Cardiac muscle cell (in vitro differentiated cells and primary cell): ENCODE data around the gene ZMYM4. TPM values are rescaled to one million over a fixed set of nuclear protein-coding genes. Genes with fewer than 3 reads are reported as not detected.

Experiments
- DNase-seq, 2 donors: peaks; one replicate each; pipeline versions ENCODE4 v3.0.0 to v3.0.0-alpha.2; 2010 to 2017; ENCODE audit warnings: low read depth in 1 of 2, low spot score in 1 of 2
- H3K27ac ChIP-seq: fragments of 200-600 bp; sonication (generic); 2 replicates; pipeline ENCODE4 v1.5.1; 2016
- H3K27me3 ChIP-seq: fragments of 200-600 bp; sonication (generic); 2 replicates; pipeline ENCODE4 v1.6.0; 2016; ENCODE audit warnings: control low read depth
- H3K36me3 ChIP-seq: fragments of 200-600 bp; sonication (generic); 2 replicates; pipeline ENCODE4 v1.5.1; 2016; ENCODE audit warnings: control low read depth
- H3K4me1 ChIP-seq: fragments of 200-600 bp; sonication (generic); 2 replicates; pipeline ENCODE4 v1.8.1; 2017; ENCODE audit warnings: low read depth, mild to moderate bottlenecking, mixed run types
- H3K4me3 ChIP-seq: fragments of 200-600 bp; sonication (generic); 2 replicates; pipeline ENCODE4 v1.5.1; 2016; ENCODE audit warnings: mild to moderate bottlenecking
- H3K9me3 ChIP-seq: fragments of 200-600 bp; sonication (generic); 2 replicates; pipeline ENCODE4 v1.5.1; 2017; ENCODE audit warnings: low read depth, mild to moderate bottlenecking, control low read depth
- polyA plus RNA-seq: library from polyadenylated mRNA; unstranded; fragments of >200 nt; fragmentation: Nextera tagmentation; extraction: Ambion mirVana; gene quantifications from 2 replicates; pipeline ENCODE4 v1.2.1, GENCODE V29; 2016
- total RNA-seq: library from RNA; depleted of rRNA; stranded (reverse); fragments of >200 nt; gene quantifications from 2 replicates; pipeline ENCODE4 v1.2.3, GENCODE V29; 2016
- TF ChIP-seq, protein P1 (sequence below): IDR thresholded peaks from 2 replicates; pipeline ENCODE4 v1.5.1; 2012; ENCODE audit warnings: low read depth, mild to moderate bottlenecking, low read length

Gene ZMYM4
- total and polyA plus RNA-seq, 2 experiments from 2014 or later = 27.9 to 34.8 TPM

DNA sequence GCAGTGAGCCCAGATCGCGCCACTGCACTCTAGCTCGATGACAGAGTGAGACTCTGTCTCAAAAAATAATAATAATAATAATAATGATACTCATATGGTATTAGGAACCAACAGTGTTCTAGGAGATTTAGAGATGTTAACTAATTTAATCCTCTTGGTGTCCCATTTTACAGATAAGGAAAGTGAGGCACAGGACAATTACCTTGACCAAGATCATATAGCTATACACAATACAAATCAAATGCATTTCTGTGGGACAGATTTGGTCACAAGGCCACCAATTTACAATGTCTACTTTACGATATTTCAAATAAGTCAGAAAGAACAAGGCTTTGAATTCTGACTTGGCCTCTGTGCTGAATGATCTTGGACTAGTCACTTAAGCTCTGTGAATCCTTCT lies 2.2 kb upstream of the ZMYM4 start:
- Histone ChIP-seq H3K27me3 (no peaks in the 10 kb centered on the region), H3K4me3 (no peak overlapping the region), H3K27ac (no peak overlapping the region), H3K9me3 (no peaks in the 10 kb centered on the region), H3K36me3 (no peaks in the 10 kb centered on the region), H3K4me1 (no peaks in the 10 kb centered on the region)
- DNase-seq = no peak
- TF ChIP-seq, protein P1, sequence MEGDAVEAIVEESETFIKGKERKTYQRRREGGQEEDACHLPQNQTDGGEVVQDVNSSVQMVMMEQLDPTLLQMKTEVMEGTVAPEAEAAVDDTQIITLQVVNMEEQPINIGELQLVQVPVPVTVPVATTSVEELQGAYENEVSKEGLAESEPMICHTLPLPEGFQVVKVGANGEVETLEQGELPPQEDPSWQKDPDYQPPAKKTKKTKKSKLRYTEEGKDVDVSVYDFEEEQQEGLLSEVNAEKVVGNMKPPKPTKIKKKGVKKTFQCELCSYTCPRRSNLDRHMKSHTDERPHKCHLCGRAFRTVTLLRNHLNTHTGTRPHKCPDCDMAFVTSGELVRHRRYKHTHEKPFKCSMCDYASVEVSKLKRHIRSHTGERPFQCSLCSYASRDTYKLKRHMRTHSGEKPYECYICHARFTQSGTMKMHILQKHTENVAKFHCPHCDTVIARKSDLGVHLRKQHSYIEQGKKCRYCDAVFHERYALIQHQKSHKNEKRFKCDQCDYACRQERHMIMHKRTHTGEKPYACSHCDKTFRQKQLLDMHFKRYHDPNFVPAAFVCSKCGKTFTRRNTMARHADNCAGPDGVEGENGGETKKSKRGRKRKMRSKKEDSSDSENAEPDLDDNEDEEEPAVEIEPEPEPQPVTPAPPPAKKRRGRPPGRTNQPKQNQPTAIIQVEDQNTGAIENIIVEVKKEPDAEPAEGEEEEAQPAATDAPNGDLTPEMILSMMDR = no peak

DNA sequence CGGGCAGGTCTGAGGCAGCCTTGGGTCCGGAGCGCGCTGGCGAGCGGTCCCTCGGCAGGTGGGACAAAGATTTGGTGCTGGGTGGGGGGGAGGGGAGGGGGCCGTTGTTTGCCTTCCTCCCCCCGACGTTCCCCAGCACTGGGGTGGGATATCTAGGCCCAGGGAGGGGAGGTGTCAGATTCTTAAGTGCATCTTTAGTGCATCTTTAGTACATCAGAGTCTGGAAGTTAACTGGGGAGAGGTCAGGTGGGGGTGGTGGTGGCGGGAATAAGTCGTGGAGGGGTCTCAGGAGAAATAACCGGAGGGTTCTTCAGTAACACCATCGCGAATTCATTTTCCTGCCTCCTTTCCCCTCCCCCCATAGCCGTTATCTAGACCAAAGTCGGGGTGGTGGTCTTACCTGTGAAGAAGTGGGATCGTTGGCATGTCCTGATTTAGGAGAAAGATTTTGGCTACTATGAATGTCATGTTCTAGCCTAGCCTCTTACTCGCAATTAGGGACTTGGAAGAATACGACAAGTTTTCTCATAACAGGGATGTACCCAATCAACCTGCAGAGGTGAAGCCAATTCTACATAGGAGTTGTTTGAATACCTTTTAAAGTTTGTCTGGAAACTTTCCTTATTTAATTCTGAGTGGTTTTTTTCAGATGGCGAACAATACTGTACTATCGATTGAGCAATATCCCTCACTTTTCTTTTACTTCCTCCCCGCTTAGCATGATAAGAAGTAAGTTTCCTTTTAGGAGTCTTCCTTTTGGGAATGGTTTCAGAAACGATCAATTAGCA lies 886 bp downstream of the ZMYM4 start:
- Histone ChIP-seq H3K27ac (peak overlapping the region; percentile 99), H3K4me1 (no peaks in the 10 kb centered on the region), H3K4me3 (peak overlapping the region; percentile 90), H3K27me3 (no peaks in the 10 kb centered on the region), H3K9me3 (no peaks in the 10 kb centered on the region), H3K36me3 (no peaks in the 10 kb centered on the region)
- TF ChIP-seq, protein P1 = no peak
- peak; percentile 3 to 29 for DNase-seq

DNA sequence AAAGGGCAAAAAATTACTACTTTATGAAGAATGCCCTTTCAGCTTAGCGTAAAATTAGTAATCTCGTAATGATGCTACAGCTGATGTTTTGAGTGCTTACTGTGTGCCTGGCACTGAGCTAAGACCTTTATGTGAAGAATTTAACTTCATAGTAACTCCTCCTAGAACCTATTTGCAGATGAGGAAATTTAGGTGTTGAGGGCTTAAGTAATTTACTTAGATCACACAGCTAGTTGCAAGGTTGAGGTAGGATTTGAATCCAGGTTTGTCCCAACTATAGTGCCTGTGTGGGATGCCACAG lies 1.4 kb downstream of the ZMYM4 start:
- TF ChIP-seq, protein P1 = no peak
- H3K27ac ChIP-seq = peak overlapping the region; percentile 99
- no peaks in the 10 kb centered on the region for H3K9me3 ChIP-seq
- peak overlapping the region; percentile 90 for H3K4me3 ChIP-seq
- no peaks in the 10 kb centered on the region for H3K4me1 ChIP-seq
- no peaks in the 10 kb centered on the region for H3K27me3 ChIP-seq
- no peak for DNase-seq
- H3K36me3 ChIP-seq = no peaks in the 10 kb centered on the region

DNA sequence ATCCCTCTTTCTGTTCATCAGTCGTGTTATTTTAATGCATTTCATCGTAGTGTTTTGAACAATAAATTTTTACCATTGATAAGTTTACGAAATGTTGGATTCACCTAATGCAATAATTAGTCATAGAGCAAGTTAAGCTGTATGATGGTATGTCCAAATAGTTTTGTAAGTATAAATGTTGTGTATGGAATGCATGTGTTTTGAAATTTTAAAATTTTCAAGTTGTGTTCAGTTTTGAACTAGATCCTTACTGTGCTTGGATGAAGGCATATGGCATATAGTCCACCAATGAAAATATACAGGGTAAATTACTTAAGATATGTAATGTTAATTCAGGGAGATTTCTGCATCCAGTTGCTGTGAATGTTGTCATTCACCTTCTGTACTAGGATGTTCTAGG lies 2.3 kb downstream of the ZMYM4 start:
- H3K9me3 ChIP-seq = no peaks in the 10 kb centered on the region
- no peaks in the 10 kb centered on the region for H3K36me3 ChIP-seq
- H3K4me3 ChIP-seq = no peak overlapping the region
- TF ChIP-seq, protein P1 = no peak
- no peaks in the 10 kb centered on the region for H3K4me1 ChIP-seq
- DNase-seq = no peak
- no peak overlapping the region for H3K27ac ChIP-seq
- H3K27me3 ChIP-seq = no peaks in the 10 kb centered on the region

DNA sequence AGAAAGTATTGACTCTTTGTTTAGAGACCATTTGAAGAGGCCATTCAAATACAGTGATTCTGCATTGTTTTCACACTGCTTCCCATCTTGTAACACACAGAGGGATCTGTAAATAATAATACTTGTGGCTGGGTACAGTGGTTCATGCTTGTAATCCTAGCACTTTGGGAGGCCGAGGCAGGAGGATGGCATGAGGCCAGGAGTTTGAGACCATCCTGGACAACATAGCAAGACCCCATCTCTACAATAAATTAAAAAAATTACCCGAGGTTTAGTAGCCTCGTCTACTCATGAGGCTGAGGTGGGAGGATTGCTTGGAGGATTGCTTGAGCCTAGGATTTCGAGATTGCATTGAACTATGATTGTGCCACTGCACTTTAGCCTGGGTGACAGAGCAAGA lies 5.7 kb downstream of the ZMYM4 start:
- H3K27ac ChIP-seq = no peak overlapping the region
- H3K4me1 ChIP-seq = no peaks in the 10 kb centered on the region
- no peaks in the 10 kb centered on the region for H3K36me3 ChIP-seq
- H3K27me3 ChIP-seq = no peaks in the 10 kb centered on the region
- TF ChIP-seq, protein P1 = no peak
- no peaks in the 10 kb centered on the region for H3K9me3 ChIP-seq
- no peak for DNase-seq
- no peak overlapping the region for H3K4me3 ChIP-seq
